Activated B cell treated with CpG ODN at 0.5 μM for 24 hours (primary cell): Measurements from ENCODE around the gene RNF103. TPM values are rescaled to one million over a fixed set of nuclear protein-coding genes. Genes with fewer than 3 reads are reported as not detected.
"Not testable (repeated sequence)": the region's sequence is repeated elsewhere in the genome, so short reads cannot be mapped to it uniquely, and the experiment has no call there.

ENCODE experiments used
- ATAC-seq: fragments of 200-7000 bp; cut with Tn5 transposase; one replicate; pipeline ENCODE4 v1.10.0; 2021; ENCODE audit warnings: low read depth, mild to moderate bottlenecking, moderate library complexity
- CTCF ChIA-PET: fragments of 350-600 bp; sonication (Branson Sonifier 250); formaldehyde crosslinking; loops from one replicate; lab custom pipeline; 2021; ENCODE audit warnings: antibody characterized with exemption; lab: Charles Lee
- POLR2A ChIA-PET: fragments of 350-600 bp; sonication (Branson Sonifier 250); formaldehyde crosslinking; loops from one replicate; lab custom pipeline; 2021; ENCODE audit warnings: antibody characterized with exemption; lab: Charles Lee
- DNase-seq: peaks from one replicate; pipeline ENCODE4 v3.0.0; 2022
- H3K27ac Mint-ChIP-seq: one replicate; pipeline ENCODE4 v1.8.0; 2020; ENCODE audit warnings: mixed read lengths
- H3K27me3 Mint-ChIP-seq: one replicate; pipeline ENCODE4 v1.8.0; 2021; ENCODE audit warnings: mixed read lengths
- H3K36me3 Mint-ChIP-seq: one replicate; pipeline ENCODE4 v1.8.0; 2021; ENCODE audit warnings: low read depth, mixed read lengths
- H3K4me1 Mint-ChIP-seq: one replicate; pipeline ENCODE4 v1.8.0; 2021; ENCODE audit warnings: mixed read lengths
- H3K4me3 Mint-ChIP-seq: one replicate; pipeline ENCODE4 v1.8.0; 2020; ENCODE audit warnings: mild to moderate bottlenecking, mixed read lengths
- H3K9me3 Mint-ChIP-seq: one replicate; pipeline ENCODE4 v1.8.0; 2020; ENCODE audit warnings: mixed read lengths
- CTCF ChIP-seq: fragments of 200-600 bp; IDR thresholded peaks from one replicate; pipeline ENCODE4 v1.8.0; 2022; ENCODE audit warnings: antibody characterized with exemption, mild to moderate bottlenecking
- intact Hi-C: fragments of 100-400 bp; cut with micrococcal nuclease; formaldehyde crosslinking; loops from one replicate; pipeline ENCODE4 v1.15.1; 2024
- total RNA-seq: library from RNA; stranded (reverse); gene quantifications from 2 replicates; pipeline ENCODE4 v1.2.3, GENCODE V29; 2022

RNF103 gene, protein sequence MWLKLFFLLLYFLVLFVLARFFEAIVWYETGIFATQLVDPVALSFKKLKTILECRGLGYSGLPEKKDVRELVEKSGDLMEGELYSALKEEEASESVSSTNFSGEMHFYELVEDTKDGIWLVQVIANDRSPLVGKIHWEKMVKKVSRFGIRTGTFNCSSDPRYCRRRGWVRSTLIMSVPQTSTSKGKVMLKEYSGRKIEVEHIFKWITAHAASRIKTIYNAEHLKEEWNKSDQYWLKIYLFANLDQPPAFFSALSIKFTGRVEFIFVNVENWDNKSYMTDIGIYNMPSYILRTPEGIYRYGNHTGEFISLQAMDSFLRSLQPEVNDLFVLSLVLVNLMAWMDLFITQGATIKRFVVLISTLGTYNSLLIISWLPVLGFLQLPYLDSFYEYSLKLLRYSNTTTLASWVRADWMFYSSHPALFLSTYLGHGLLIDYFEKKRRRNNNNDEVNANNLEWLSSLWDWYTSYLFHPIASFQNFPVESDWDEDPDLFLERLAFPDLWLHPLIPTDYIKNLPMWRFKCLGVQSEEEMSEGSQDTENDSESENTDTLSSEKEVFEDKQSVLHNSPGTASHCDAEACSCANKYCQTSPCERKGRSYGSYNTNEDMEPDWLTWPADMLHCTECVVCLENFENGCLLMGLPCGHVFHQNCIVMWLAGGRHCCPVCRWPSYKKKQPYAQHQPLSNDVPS
- 18.6 and 22.2 TPM in 2 replicates for total RNA-seq

GRCh38 chr2:86623494-86624266 is at the start of gene RNF103:
Gene RNF103, minus strand, starts transcription at chr2:86623865. Its CDS starts 979 bp downstream, at chr2:86622886.
- Mint-ChIP-seq H3K9me3 (no peaks in the 10 kb centered on the region), H3K36me3 (peaks cover 20% of the 10 kb centered on the region), H3K27me3 (no peaks in the 10 kb centered on the region), H3K4me3 (peak within 1 kb of the TSS; percentile 94), H3K27ac (peak within 1 kb of the TSS; percentile 96), H3K4me1 (peaks cover 37% of the 10 kb centered on the region)
- ChIA-PET CTCF (no interaction called here), POLR2A (interaction anchor here (1.2 to 2.6 kb wide), 3 partner anchors 19 to 182 kb away, joined by 3 to 35 read pairs (median 13); partner anchors contain the start of genes CHMP3 and KDM3A)
- DNase-seq, result peak; percentile 98
- intact Hi-C loops, result loop anchor here (1.0 to 10.0 kb wide), 6 partner anchors 60 to 1299 kb away; partner anchors contain the start of genes CHMP3, POLR1A, PTCD3 and TGOLN2
- TF ChIP-seq CTCF, result no peak
- ATAC-seq, result peak; percentile 86

GRCh38 chr2:86673011-86673410 is 49.3 kb upstream of the RNF103 start:
- POLR2A ChIA-PET, result no interaction called here
- intact Hi-C loops, result no loop called here

GRCh38 chr2:86672027-86672545 is 48.4 kb upstream of the RNF103 start:
- ChIA-PET CTCF (no interaction called here), POLR2A (no interaction called here)
- TF ChIP-seq CTCF, result no peak
- Mint-ChIP-seq H3K4me3 (no peak overlapping the region), H3K9me3 (peaks cover 2% of the 10 kb centered on the region), H3K36me3 (peaks cover 3% of the 10 kb centered on the region), H3K27ac (no peak overlapping the region), H3K27me3 (no peaks in the 10 kb centered on the region), H3K4me1 (no peaks in the 10 kb centered on the region)
- DNase-seq (no peak), ATAC-seq (no peak)
- intact Hi-C loops, result no loop called here

More at GRCh38 chr2:86673011-86673410, 49.3 kb upstream of the RNF103 start:
- Mint-ChIP-seq H3K4me1 (no peaks in the 10 kb centered on the region), H3K36me3 (peaks cover 2% of the 10 kb centered on the region), H3K9me3 (no peaks in the 10 kb centered on the region), H3K4me3 (no peak overlapping the region), H3K27me3 (no peaks in the 10 kb centered on the region), H3K27ac (no peak overlapping the region)
- no peak for TF ChIP-seq CTCF
- CTCF ChIA-PET, result no interaction called here
- ATAC-seq, result no peak
- DNase-seq, result no peak

DNA sequence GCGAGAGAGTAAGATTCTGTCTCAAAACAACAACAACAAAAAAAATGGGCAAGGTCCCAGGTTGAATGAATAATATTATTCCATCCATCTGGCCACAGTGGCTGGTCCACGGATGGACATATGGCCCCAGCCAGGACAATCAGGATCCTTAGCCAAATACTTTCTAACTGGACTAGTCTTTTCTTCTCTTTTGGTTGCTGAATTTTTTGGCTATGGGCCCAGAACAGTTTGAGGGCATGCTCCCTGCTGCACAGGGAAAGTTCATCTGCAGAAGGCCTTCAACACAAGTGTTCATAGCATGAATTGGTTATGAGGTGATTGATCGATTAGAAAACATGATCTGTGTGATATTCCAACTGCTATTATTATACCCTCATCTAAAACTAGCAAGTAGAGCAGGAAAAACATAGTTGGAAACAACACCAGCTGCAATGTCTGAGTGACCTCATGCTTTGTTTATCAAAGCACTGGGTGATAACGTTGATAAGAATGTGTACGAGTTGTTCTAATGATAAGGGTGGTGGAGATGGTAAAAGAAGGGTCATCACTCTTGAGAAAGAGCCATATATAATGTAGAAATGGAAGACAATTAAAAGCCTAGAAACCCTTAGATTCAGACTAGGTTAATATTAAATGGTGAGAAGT is 47.8 kb upstream of the RNF103 start:
- no peaks in the 10 kb centered on the region for H3K27me3 Mint-ChIP-seq
- DNase-seq, result no peak
- no peak for TF ChIP-seq CTCF
- H3K27ac Mint-ChIP-seq, result no peak overlapping the region
- H3K4me1 Mint-ChIP-seq, result no peaks in the 10 kb centered on the region
- intact Hi-C loops, result no loop called here
- H3K4me3 Mint-ChIP-seq, result no peak overlapping the region
- H3K36me3 Mint-ChIP-seq, result peaks cover 5% of the 10 kb centered on the region
- ChIA-PET CTCF (no interaction called here), POLR2A (no interaction called here)
- no peak for ATAC-seq
- H3K9me3 Mint-ChIP-seq, result peaks cover 2% of the 10 kb centered on the region

DNA sequence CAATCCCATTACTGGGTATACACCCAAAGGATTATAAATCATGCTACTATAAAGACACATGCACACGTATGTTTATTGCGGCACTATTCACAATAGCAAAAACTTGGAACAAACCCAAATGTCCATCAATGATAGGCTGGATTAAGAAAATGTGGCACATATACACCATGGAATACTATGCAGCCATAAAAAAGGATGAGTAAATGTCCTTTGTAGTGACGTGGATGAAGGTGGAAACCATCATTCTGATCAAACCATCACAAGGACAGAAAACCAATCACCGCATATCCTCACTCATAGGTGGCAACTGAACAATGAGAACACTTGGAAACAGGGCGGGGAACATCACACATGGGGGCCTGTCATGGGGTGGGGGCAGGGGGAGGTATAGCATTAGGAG is 45.7 kb upstream of the RNF103 start:
- CTCF ChIA-PET, H3K27ac Mint-ChIP-seq, DNase-seq, H3K4me1 Mint-ChIP-seq, POLR2A ChIA-PET, H3K27me3 Mint-ChIP-seq, ATAC-seq, H3K4me3 Mint-ChIP-seq, H3K9me3 Mint-ChIP-seq, intact Hi-C loops: not testable (repeated sequence)
- H3K36me3 Mint-ChIP-seq, result peaks cover 12% of the 10 kb centered on the region
